Upper lobe of left lung (tissue), 4 donors: ENCODE measurements around the gene MS4A6E.

Experiments
- CTCF ChIP-seq, 6 experiments: fragments of 450-650 bp in 4 of 6; fragments of 200-600 bp in 2 of 6; sonication (generic) in 2 of 6; IDR thresholded peaks; one replicate each; pipeline ENCODE4 v1.5.1; 2016 to 2019; ENCODE audit warnings: antibody characterized with exemption in 6 of 6
- POLR2A ChIP-seq, 4 donors: fragments of 450-650 bp; IDR thresholded peaks; one replicate each; pipeline ENCODE4 v1.5.1; 2016 to 2017; ENCODE audit warnings: antibody characterized with exemption in 4 of 4, mild to moderate bottlenecking in 2 of 4

- TF ChIP-seq CTCF (IDR thresholded peaks at IDR 0.05) (no peak), POLR2A (IDR thresholded peaks at IDR 0.05) (no peak)
Observed at GRCh38 chr11:60328460-60328859, 1.4 kb downstream of the MS4A6E start.
